Measurements from ENCODE around the gene CHI3L1. TPM values are rescaled to one million over a fixed set of nuclear protein-coding genes. Genes with fewer than 3 reads are reported as not detected.

CHI3L1 gene
- total RNA-seq, 2 experiments from 2014 or later, result not detected

DNA sequence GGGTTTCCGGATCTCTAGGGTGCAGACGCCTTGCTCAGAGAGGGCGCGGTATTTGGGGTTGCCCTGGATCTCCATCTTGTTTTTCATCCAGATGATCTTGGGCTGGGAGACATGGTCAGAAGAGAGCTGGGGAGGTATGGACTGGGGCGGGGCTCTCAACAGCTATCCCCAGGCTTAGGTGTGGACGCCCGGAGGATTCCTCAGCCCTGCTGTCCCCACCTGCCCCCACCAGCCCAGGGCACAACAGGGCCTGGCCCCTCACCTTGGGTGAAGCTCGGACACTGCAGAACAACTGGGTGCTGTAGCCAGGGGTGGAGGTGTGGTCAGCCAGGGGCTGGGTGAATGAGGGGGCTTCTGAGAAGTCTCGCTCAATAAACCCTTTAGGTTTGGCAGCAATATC lies 17.5 kb downstream of the CHI3L1 start:
- no peaks in the 10 kb centered on the region for H3K9me3 Mint-ChIP-seq
- H3K27ac Mint-ChIP-seq, result no peak overlapping the region
- H3K4me3 Mint-ChIP-seq, result no peak overlapping the region
- H3K4me1 Mint-ChIP-seq, result no peaks in the 10 kb centered on the region
- H3K36me3 Mint-ChIP-seq (ENCODE audit: low read depth), result no peaks in the 10 kb centered on the region
- POLR2A ChIA-PET, result no interaction called here
- CTCF ChIA-PET, result interaction anchor here (1.3 to 2.2 kb wide), 3 partner anchors 9 to 40 kb away, joined by 3 to 7 read pairs (median 3); no protein-coding TSS in a partner anchor
- H3K27me3 Mint-ChIP-seq, result no peaks in the 10 kb centered on the region
- DNase-seq, result no peak

DNA sequence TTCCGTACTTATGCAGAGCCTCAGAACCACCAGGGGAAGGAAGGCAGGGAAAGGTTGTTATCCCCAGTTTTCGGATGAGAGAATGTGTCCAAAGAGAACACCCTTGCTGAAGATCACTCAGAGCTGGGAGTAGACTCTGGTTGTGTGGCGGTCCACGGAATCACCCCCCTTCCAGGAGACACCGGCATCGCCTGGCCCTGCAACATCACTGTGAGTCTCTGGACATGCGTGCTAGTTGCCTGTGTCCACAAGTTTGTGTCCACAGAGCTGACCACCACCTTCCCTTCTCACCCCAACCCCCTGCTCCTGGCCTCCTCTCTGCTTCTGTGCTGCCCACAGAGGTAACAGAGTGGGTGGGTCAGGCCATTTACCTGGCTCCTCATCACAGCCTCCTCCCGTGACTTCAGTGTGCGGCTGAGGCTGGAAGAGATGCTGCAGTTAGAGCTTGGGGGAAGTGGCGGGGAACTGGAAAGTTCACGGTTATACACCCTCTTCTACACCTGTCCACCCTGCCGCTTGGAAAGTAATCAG lies 18.2 kb downstream of the CHI3L1 start:
- Mint-ChIP-seq H3K4me1 (no peaks in the 10 kb centered on the region), H3K4me3 (no peak overlapping the region), H3K27ac (no peak overlapping the region), H3K9me3 (no peaks in the 10 kb centered on the region), H3K27me3 (no peaks in the 10 kb centered on the region), H3K36me3 (ENCODE audit: low read depth) (no peaks in the 10 kb centered on the region)
- CTCF ChIA-PET, result interaction anchor here (1.3 to 1.4 kb wide), 2 partner anchors 9 to 10 kb away, joined by 3 read pairs; no protein-coding TSS in a partner anchor
- POLR2A ChIA-PET, result no interaction called here
- DNase-seq, result no peak

DNA sequence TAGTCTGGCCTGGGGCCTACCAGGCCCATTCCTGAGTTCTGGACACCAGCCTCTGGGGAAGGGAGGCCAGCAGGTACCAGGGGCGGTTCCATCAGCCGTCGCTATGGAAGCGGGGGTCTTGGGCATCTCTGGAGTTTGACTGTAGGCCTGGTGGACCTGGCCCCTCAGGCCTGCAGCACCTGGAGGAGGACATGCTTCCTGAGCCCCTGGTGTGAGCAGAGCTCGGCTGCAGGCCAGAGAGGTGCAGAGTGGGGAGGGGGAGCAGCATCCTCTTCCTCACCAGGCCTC lies 18.6 kb downstream of the CHI3L1 start:
- CTCF ChIA-PET, result interaction anchor here (1.4 kb wide), 1 partner anchor 10 kb away, joined by 3 read pairs; no protein-coding TSS in a partner anchor

DNA sequence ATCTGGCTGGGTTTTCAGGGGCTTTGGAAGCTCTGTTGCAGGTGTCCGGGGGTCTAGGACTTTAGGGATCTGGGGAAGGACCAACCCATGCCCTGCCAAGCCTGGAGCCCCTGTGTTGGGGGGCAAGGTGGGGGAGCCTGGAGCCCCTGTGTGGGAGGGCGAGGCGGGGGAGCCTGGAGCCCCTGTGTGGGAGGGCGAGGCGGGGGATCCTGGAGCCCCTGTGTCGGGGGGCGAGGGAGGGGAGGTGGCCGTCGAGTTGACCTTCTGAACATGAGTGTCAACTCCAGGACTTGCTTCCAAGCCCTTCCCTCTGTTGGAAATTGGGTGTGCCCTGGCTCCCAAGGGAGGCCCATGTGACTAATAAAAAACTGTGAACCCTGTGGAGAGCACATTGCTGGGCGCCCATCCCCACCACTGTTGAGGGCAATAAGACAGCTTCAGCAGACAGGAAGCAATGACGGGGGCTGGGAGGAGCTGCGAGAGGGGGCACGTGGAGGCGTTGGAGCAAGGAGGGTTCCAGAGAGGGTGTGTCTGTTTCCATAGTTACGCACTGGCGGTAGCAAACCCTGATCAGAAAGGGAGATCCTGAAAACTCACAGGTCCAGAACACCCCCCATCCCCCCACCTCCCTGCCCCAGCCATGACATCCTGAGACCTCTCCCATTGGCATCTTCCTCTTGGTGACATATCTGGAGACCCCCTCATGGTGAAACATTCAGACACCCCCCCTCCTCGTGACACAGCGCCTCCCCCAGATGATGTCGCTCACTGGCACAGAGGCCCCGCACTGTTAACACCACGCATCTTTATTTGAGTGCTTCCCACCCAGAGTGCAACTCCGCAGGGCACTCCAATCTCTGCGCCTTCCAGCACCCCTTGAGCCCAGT lies 19.2 kb downstream of the CHI3L1 start:
- Mint-ChIP-seq H3K4me1 (no peaks in the 10 kb centered on the region), H3K27ac (no peak overlapping the region), H3K4me3 (no peak overlapping the region), H3K36me3 (ENCODE audit: low read depth) (no peaks in the 10 kb centered on the region), H3K9me3 (no peaks in the 10 kb centered on the region), H3K27me3 (peaks cover 2% of the 10 kb centered on the region)
- ChIA-PET POLR2A (no interaction called here), CTCF (interaction anchor here (1.3 to 1.4 kb wide), 2 partner anchors 10 to 100 kb away, joined by 3 read pairs; no protein-coding TSS in a partner anchor)
- no peak for DNase-seq

More for the DNA sequence above, 18.6 kb downstream of the CHI3L1 start:
- H3K27ac Mint-ChIP-seq, result no peak overlapping the region
- DNase-seq, result no peak
- no peaks in the 10 kb centered on the region for H3K4me1 Mint-ChIP-seq
- POLR2A ChIA-PET, result no interaction called here
- no peak overlapping the region for H3K4me3 Mint-ChIP-seq
- H3K27me3 Mint-ChIP-seq, result peaks cover 1% of the 10 kb centered on the region
- H3K36me3 Mint-ChIP-seq (ENCODE audit: low read depth), result no peaks in the 10 kb centered on the region
- H3K9me3 Mint-ChIP-seq, result no peaks in the 10 kb centered on the region

DNA sequence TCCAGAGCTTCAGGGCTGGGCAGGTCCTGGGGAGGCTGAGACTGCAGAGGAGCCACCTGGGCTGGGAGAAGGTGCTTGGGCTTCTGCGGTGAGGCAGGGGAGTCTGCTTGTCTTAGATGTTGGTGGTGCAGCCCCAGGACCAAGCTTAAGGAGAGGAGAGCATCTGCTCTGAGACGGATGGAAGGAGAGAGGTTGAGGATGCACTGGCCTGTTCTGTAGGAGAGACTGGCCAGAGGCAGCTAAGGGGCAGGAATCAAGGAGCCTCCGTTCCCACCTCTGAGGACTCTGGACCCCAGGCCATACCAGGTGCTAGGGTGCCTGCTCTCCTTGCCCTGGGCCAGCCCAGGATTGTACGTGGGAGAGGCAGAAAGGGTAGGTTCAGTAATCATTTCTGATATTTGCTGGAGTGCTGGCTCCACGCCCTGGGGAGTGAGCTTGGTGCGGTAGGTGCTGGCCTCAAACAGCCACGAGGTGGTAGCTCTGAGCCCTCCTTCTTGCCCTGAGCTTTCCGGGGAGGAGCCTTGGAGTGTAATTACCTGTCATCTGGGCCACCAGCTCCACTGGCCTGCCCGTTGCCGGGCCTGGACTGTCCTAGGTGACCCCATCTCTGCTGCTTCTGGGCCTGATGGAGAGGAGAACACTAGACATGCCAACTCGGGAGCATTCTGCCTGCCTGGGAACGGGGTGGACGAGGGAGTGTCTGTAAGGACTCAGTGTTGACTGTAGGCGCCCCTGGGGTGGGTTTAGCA lies 20.1 kb downstream of the CHI3L1 start:
- DNase-seq, result no peak
- ChIA-PET CTCF (interaction anchor here (1.3 kb wide), 1 partner anchor 101 kb away, joined by 3 read pairs; no protein-coding TSS in a partner anchor), POLR2A (no interaction called here)
- H3K9me3 Mint-ChIP-seq, result no peaks in the 10 kb centered on the region
- H3K4me3 Mint-ChIP-seq, result no peak overlapping the region
- no peaks in the 10 kb centered on the region for H3K4me1 Mint-ChIP-seq
- H3K36me3 Mint-ChIP-seq (ENCODE audit: low read depth), result no peaks in the 10 kb centered on the region
- H3K27me3 Mint-ChIP-seq, result peaks cover 2% of the 10 kb centered on the region
- no peak overlapping the region for H3K27ac Mint-ChIP-seq

DNA sequence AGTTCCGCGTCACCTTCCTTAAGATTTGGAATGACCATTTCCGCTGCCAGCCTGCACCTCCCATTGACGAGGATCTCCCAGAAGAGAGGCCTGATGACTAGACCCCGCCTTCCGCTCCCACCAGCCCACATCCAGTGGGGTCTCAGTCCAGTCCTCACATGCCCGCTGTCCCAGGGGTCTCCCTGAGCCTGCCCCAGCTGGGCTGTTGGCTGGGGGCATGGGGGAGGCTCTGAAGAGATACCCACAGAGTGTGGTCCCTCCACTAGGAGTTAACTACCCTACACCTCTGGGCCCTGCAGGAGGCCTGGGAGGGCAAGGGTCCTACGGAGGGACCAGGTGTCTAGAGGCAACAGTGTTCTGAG lies 20.7 kb downstream of the CHI3L1 start:
- ChIA-PET POLR2A (no interaction called here), CTCF (interaction anchor here (1.3 kb wide), 1 partner anchor 101 kb away, joined by 3 read pairs; no protein-coding TSS in a partner anchor)
- Mint-ChIP-seq H3K9me3 (no peaks in the 10 kb centered on the region), H3K27ac (no peak overlapping the region), H3K4me3 (no peak overlapping the region), H3K36me3 (ENCODE audit: low read depth) (no peaks in the 10 kb centered on the region), H3K4me1 (no peaks in the 10 kb centered on the region), H3K27me3 (peaks cover 6% of the 10 kb centered on the region)
- DNase-seq, result no peak

DNA sequence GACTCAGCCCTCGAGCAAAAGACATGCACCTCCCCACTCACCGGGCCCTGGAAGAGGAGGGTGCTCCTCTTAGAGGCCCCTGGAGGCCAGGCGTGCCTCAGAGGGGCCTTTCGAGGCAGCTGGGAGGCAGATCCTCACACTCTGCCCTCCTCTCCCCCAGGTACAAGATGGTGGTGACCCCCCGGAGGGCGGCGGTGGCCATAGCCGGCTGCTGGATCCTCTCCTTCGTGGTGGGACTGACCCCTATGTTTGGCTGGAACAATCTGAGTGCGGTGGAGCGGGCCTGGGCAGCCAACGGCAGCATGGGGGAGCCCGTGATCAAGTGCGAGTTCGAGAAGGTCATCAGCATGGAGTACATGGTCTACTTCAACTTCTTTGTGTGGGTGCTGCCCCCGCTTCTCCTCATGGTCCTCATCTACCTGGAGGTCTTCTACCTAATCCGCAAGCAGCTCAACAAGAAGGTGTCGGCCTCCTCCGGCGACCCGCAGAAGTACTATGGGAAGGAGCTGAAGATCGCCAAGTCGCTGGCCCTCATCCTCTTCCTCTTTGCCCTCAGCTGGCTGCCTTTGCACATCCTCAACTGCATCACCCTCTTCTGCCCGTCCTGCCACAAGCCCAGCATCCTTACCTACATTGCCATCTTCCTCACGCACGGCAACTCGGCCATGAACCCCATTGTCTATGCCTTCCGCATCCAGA lies 21.3 kb downstream of the CHI3L1 start:
- H3K36me3 Mint-ChIP-seq (ENCODE audit: low read depth), result no peaks in the 10 kb centered on the region
- CTCF ChIA-PET, result no interaction called here
- H3K4me1 Mint-ChIP-seq, result no peaks in the 10 kb centered on the region
- POLR2A ChIA-PET, result no interaction called here
- no peaks in the 10 kb centered on the region for H3K9me3 Mint-ChIP-seq
- H3K27me3 Mint-ChIP-seq, result peaks cover 6% of the 10 kb centered on the region
- H3K27ac Mint-ChIP-seq, result no peak overlapping the region
- DNase-seq, result no peak
- no peak overlapping the region for H3K4me3 Mint-ChIP-seq

DNA sequence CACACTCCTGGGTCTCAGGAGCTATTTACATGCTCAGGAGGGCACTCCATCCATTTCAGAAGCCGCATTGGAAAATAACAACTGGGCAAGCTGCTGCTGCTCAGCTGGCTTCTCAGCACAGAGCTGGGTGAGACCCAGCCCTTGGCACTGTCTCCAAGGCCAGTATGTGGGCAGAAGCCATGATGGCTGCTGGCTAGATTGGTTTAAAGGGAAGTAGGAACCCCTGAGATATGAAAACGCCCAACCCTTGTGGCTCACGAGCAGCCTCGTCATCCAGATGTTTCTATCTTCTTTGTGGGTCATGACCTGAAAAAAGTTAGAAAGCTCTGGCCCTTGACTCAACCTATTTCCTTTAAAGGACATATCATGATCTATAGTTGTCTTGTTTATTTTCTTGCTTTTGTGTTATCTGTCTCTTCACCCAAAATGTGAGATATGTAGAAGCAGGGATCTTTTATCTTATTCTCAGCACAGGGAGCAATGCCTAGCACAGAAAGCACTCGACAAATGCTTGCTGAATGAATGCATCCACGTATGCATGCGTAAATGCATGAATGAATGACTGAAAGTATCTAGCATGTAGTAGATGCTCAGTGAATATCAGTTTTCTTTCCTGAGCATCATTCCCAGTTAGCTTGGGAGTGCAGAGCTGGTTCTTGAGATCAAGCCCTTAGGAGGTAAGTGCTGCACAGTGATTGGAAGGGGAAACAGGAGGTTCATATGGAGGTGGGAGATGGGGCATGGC lies 22.4 kb downstream of the CHI3L1 start:
- Mint-ChIP-seq H3K27me3 (peaks cover 6% of the 10 kb centered on the region), H3K27ac (no peak overlapping the region), H3K9me3 (no peaks in the 10 kb centered on the region), H3K4me3 (no peak overlapping the region), H3K4me1 (no peaks in the 10 kb centered on the region), H3K36me3 (ENCODE audit: low read depth) (no peaks in the 10 kb centered on the region)
- ChIA-PET POLR2A (no interaction called here), CTCF (no interaction called here)
- DNase-seq, result no peak

DNA sequence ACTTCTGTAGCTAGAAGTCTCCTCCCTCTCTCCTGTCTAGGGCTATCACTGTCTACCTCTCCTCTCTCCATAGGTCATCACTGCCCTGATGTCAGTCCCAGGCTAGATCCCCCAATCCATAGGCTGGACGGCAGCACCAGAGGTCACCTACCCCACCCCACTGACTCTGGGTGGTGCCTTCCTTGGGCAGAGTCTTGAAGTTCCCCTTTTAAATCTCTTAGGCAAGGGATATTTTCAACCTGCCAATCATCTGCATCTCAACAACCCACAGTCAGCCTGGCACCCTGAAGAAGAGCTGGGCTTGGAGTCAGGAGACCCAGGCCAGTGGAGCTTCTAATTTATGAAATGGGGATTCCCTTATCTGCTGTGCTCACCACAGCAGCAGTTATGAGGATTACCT lies 24.1 kb downstream of the CHI3L1 start:
- DNase-seq, result no peak
- Mint-ChIP-seq H3K27ac (no peak overlapping the region), H3K36me3 (ENCODE audit: low read depth) (no peaks in the 10 kb centered on the region), H3K27me3 (peaks cover 15% of the 10 kb centered on the region), H3K4me3 (no peak overlapping the region), H3K9me3 (no peaks in the 10 kb centered on the region), H3K4me1 (no peaks in the 10 kb centered on the region)
- ChIA-PET CTCF (no interaction called here), POLR2A (no interaction called here)

DNA sequence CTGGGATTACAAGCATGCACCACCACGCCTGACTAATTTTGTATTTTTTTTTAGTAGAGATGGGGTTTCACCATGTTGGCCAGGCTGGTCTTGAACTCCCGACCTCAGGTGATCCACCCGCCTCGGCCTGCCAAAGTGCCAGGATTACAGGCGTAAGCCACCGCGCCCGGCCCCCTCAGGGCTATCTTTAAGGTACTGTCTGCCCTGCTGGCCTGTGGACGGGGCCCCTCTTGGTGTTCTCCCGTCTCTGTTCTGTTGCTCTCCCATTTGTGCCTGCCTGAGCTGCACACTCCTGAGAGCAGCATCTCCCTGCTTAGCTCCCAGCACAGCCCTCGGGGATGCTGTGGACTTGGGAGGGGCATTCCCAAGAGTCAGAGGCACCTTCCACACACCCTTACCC lies 24.8 kb downstream of the CHI3L1 start:
- Mint-ChIP-seq H3K4me1 (no peaks in the 10 kb centered on the region), H3K36me3 (ENCODE audit: low read depth) (no peaks in the 10 kb centered on the region), H3K27ac (no peak overlapping the region), H3K9me3 (no peaks in the 10 kb centered on the region), H3K4me3 (no peak overlapping the region), H3K27me3 (peaks cover 17% of the 10 kb centered on the region)
- DNase-seq, result no peak
- ChIA-PET CTCF (interaction anchor here (0.6 kb wide), 1 partner anchor 18 kb away, joined by 3 read pairs; no protein-coding TSS in a partner anchor), POLR2A (no interaction called here)

DNA sequence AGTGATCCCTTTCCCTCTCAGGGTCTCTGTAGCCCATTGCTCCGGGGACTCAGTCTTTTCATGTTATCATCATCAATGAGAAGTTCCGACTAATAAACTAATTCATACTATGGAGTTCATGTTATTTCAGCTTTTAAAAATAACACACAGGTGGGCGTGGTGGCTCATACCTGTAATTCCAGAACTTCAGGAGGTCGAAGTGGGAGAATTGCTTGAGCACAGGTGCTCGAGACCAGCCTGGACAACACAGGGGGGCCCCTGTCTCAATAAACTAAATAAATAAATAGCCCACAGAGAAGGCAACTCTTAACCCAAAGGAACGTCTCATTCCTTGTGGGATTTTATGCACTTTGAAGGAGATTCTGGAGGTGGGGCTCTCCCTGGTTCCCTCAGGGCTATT lies 25.3 kb downstream of the CHI3L1 start:
- H3K9me3 Mint-ChIP-seq, result no peaks in the 10 kb centered on the region
- peaks cover 18% of the 10 kb centered on the region for H3K27me3 Mint-ChIP-seq
- no peak overlapping the region for H3K27ac Mint-ChIP-seq
- POLR2A ChIA-PET, result no interaction called here
- CTCF ChIA-PET, result interaction anchor here (0.6 to 1.0 kb wide), 2 partner anchors 11 to 19 kb away, joined by 3 read pairs; no protein-coding TSS in a partner anchor
- no peak overlapping the region for H3K4me3 Mint-ChIP-seq
- DNase-seq, result no peak
- H3K4me1 Mint-ChIP-seq, result no peaks in the 10 kb centered on the region
- no peaks in the 10 kb centered on the region for H3K36me3 Mint-ChIP-seq (ENCODE audit: low read depth)

DNA sequence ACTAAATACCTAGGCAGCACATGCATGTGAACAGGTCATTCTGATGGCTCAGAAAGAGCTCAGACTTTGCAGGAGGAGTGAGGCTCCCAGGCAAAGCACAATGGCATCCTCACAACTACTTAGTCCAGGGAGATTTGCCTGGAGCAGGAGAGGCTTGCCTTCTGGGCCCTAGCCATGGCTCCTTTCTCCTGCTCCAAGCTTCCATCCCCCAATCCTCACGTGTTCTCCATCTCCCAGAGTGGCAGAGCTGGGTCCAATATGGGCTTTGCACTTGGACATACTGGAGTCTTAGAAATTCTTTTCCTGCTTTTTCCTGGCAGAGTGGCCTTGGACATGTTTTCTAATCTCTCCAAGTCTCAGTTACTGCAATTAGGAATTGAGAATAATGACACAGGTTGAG lies 26.7 kb downstream of the CHI3L1 start:
- ChIA-PET POLR2A (no interaction called here), CTCF (no interaction called here)
- Mint-ChIP-seq H3K9me3 (no peaks in the 10 kb centered on the region), H3K27ac (no peak overlapping the region), H3K36me3 (ENCODE audit: low read depth) (no peaks in the 10 kb centered on the region), H3K4me1 (no peaks in the 10 kb centered on the region), H3K4me3 (no peak overlapping the region), H3K27me3 (peaks cover 19% of the 10 kb centered on the region)
- DNase-seq, result no peak

All from activated CD4-positive, alpha-beta T cell treated with anti-CD3 and anti-CD28 coated beads, Interleukin-2, amount 10 ng/mL, durations not matched to agents 7 days and 5 days (primary cell).